Calu3 (cell line): ENCODE measurements around the gene RNF112. TPM values are rescaled to one million over a fixed set of nuclear protein-coding genes. Genes with fewer than 3 reads are reported as not detected.
"Not testable (repeated sequence)": the region's sequence is repeated elsewhere in the genome, so short reads cannot be mapped to it uniquely, and the experiment has no call there.

ENCODE experiments used
- BruUV-seq: library from RNA; stranded (reverse); fragments of 400-500 nt; replicated peaks from 2 replicates; lab custom pipeline; 2021; lab: Mats Ljungman, UMichigan
- CTCF ChIA-PET: fragments of 300-600 bp; sonication (Branson Sonifier 250); formaldehyde crosslinking; loops from one replicate; lab custom pipeline; 2022; ENCODE audit warnings: antibody characterized with exemption; lab: Charles Lee
- DNase-seq: peaks from one replicate; pipeline ENCODE4 v3.0.0; 2022
- H3K27ac Mint-ChIP-seq: one replicate; pipeline ENCODE4 v1.8.0; 2022; ENCODE audit warnings: mixed read lengths; ENCODE audit not compliant: unreplicated experiment
- H3K27me3 Mint-ChIP-seq: one replicate; pipeline ENCODE4 v1.8.0; 2022; ENCODE audit warnings: mixed read lengths; ENCODE audit not compliant: unreplicated experiment
- H3K36me3 Mint-ChIP-seq: one replicate; pipeline ENCODE4 v1.8.0; 2022; ENCODE audit warnings: mild to moderate bottlenecking, moderate library complexity, mixed read lengths; ENCODE audit not compliant: insufficient read depth, unreplicated experiment
- H3K4me1 Mint-ChIP-seq: one replicate; pipeline ENCODE4 v1.8.0; 2022; ENCODE audit warnings: mild to moderate bottlenecking, low read depth, mixed read lengths; ENCODE audit not compliant: unreplicated experiment
- H3K4me3 Mint-ChIP-seq: one replicate; pipeline ENCODE4 v1.8.0; 2022; ENCODE audit warnings: mild to moderate bottlenecking, low read depth, moderate library complexity, mixed read lengths; ENCODE audit not compliant: unreplicated experiment
- H3K9me3 Mint-ChIP-seq: one replicate; pipeline ENCODE4 v1.8.0; 2022; ENCODE audit warnings: low read depth, mixed read lengths; ENCODE audit not compliant: unreplicated experiment
- intact Hi-C: fragments of 100-400 bp; cut with micrococcal nuclease; formaldehyde crosslinking; loops from one replicate; pipeline ENCODE4 v1.10.0; 2022; ENCODE audit not compliant: unreplicated experiment
- total RNA-seq: library from RNA; stranded (reverse); gene quantifications from 2 replicates; pipeline ENCODE4 v1.2.3, GENCODE V29; 2022
- TF ChIP-seq, protein P1 (sequence below): fragments of 200-600 bp; IDR thresholded peaks from one replicate; pipeline ENCODE4 v1.8.0; 2022; ENCODE audit warnings: antibody characterized with exemption; ENCODE audit not compliant: unreplicated experiment

The RNF112 gene
- total RNA-seq, 1 experiment from 2014 or later, result 1.3 TPM

DNA sequence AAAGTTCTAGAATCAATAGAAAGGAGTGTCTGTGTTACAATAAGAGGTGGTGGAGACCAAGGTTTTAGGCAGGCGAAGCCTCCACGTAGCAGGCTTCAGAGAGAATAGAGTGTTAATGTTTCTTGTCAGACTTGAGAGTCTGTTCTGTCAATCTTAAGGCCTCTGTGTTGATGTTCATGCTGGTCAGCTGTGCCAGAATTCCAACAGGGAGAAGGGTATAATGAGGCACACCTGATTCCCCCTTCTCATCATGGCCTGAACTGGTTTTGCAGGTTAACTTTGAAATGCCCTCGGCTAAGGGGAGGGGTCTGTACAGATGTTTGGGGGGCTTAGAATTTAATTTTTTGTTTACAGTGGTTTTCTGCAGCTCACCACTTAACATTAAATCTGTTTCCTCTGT is 46.0 kb downstream of the RNF112 start:
- no peaks in the 10 kb centered on the region for H3K9me3 Mint-ChIP-seq
- CTCF ChIA-PET, result interaction anchor here (0.6 kb wide), 1 partner anchor 12 kb away, joined by 6 read pairs; no protein-coding TSS in a partner anchor
- no peaks in the 10 kb centered on the region for H3K4me1 Mint-ChIP-seq
- no peaks in the 10 kb centered on the region for H3K36me3 Mint-ChIP-seq
- TF ChIP-seq, protein P1, sequence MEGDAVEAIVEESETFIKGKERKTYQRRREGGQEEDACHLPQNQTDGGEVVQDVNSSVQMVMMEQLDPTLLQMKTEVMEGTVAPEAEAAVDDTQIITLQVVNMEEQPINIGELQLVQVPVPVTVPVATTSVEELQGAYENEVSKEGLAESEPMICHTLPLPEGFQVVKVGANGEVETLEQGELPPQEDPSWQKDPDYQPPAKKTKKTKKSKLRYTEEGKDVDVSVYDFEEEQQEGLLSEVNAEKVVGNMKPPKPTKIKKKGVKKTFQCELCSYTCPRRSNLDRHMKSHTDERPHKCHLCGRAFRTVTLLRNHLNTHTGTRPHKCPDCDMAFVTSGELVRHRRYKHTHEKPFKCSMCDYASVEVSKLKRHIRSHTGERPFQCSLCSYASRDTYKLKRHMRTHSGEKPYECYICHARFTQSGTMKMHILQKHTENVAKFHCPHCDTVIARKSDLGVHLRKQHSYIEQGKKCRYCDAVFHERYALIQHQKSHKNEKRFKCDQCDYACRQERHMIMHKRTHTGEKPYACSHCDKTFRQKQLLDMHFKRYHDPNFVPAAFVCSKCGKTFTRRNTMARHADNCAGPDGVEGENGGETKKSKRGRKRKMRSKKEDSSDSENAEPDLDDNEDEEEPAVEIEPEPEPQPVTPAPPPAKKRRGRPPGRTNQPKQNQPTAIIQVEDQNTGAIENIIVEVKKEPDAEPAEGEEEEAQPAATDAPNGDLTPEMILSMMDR, result no peak
- H3K27me3 Mint-ChIP-seq, result peaks cover 67% of the 10 kb centered on the region
- no peak overlapping the region for H3K27ac Mint-ChIP-seq
- H3K4me3 Mint-ChIP-seq, result no peak overlapping the region
- DNase-seq, result no peak
- intact Hi-C loops, result no loop called here
- BruUV-seq, result no TSS peak

DNA sequence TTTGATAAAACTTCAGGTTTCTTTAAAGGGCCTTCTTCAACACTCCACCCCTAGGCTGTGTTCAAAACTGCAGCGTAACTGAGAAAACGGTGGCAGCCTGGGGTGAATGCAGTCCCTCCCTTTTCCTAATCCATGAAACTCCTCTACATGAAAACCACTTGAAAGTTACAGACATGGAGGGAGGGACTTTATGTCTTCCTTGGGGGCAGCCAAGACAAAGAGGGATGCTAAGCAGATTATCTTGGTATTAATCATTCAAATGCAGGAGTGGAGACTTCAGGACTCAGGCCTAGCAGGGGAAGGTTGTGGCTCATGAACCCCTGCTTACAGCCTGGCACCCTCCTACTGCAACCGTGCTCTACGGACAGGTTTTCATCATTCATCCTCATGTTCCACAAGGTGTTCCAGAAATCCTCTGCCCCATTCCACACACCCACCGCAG is 46.8 kb downstream of the RNF112 start:
- Mint-ChIP-seq H3K9me3 (no peaks in the 10 kb centered on the region), H3K27ac (no peak overlapping the region), H3K4me3 (no peak overlapping the region), H3K36me3 (no peaks in the 10 kb centered on the region), H3K27me3 (peaks cover 59% of the 10 kb centered on the region), H3K4me1 (no peaks in the 10 kb centered on the region)
- no TSS peak for BruUV-seq
- intact Hi-C loops, result no loop called here
- DNase-seq, result no peak
- CTCF ChIA-PET, result no interaction called here
- TF ChIP-seq, protein P1, result no peak

DNA sequence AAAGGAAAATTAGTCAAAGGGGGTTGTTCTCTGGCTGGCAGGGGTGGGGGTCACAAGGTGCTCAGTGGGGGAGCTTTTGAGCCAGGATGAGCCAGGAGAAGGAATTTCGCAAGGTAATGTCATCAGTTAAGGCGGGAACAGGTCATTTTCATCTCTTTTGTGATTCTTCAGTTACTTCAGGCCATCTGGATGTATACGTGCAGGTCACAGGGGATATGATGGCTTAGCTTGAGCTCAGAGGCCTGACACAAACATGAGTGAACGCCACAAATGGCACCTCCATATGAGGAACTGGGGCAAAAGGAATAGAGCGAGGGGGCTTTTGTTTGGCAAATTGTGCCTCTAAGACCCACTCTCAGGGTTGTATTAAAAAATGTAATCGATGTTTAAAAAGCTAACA is 47.4 kb downstream of the RNF112 start:
- H3K9me3 Mint-ChIP-seq, H3K27ac Mint-ChIP-seq, H3K4me1 Mint-ChIP-seq, CTCF ChIA-PET, H3K36me3 Mint-ChIP-seq, BruUV-seq, DNase-seq, intact Hi-C loops, H3K4me3 Mint-ChIP-seq: not testable (repeated sequence)
- H3K27me3 Mint-ChIP-seq, result peaks cover 54% of the 10 kb centered on the region

DNA sequence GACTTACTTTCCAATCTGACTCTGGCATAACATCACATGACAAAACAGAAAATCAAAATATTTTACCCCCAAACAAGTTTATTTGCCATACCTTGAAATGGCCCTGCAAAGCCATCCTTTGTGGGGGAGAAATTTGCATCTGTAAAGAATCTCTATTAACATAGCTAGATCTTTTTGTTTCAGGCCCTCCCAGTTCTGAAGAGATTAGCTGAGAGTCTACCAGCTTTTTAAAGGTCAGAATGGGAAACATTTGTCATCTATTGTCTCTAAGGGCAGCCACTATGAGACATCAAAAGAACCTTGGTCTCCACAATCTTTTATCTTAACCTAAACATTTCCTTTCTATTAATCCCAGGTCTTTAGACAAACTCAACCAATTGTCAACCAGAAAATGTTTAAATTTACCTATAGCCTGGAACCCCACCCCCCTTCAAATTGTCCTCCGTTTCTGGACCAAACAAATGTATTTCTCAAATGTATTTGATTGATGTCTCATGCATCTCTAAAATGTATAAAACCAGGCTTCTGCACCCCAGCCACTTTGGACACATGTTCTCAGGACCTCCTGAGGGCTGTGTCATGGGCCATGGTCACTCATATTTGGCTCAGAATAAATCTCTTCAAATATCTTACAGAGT is 48.1 kb downstream of the RNF112 start:
- H3K9me3 Mint-ChIP-seq, intact Hi-C loops, H3K36me3 Mint-ChIP-seq, H3K27ac Mint-ChIP-seq, H3K4me1 Mint-ChIP-seq, CTCF ChIA-PET, DNase-seq, H3K4me3 Mint-ChIP-seq, BruUV-seq: not testable (repeated sequence)
- peaks cover 49% of the 10 kb centered on the region for H3K27me3 Mint-ChIP-seq

DNA sequence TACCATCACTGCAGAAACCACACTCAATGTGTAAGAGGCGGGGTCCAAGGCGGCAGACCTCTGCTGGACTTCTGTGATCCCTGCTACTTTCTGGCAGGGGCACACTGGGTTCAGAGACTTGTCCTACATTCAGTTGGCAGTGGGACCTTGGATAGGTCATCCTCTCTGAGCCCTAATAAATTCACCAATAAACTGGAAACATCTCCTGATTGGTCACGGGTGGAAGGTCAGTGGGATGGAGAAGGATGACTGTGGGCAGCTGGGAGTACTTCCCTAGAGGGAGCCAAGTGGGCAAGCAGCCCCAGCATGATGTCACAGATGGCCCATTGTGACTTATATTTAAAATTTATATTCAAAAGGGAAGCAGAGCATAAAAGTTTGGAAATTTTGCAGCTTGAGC is 49.7 kb downstream of the RNF112 start:
- TF ChIP-seq, protein P1, result no peak
- no peak for DNase-seq
- no peaks in the 10 kb centered on the region for H3K4me1 Mint-ChIP-seq
- BruUV-seq, result no TSS peak
- CTCF ChIA-PET, result no interaction called here
- intact Hi-C loops, result no loop called here
- H3K27ac Mint-ChIP-seq, result no peak overlapping the region
- peaks cover 34% of the 10 kb centered on the region for H3K27me3 Mint-ChIP-seq
- no peaks in the 10 kb centered on the region for H3K9me3 Mint-ChIP-seq
- no peak overlapping the region for H3K4me3 Mint-ChIP-seq
- H3K36me3 Mint-ChIP-seq, result no peaks in the 10 kb centered on the region
